Measurements from ENCODE around the gene GPC5.

GRCh38 chr13:92387245-92387644 is 988.8 kb downstream of the GPC5 start:
- TF ChIP-seq, protein P1, sequence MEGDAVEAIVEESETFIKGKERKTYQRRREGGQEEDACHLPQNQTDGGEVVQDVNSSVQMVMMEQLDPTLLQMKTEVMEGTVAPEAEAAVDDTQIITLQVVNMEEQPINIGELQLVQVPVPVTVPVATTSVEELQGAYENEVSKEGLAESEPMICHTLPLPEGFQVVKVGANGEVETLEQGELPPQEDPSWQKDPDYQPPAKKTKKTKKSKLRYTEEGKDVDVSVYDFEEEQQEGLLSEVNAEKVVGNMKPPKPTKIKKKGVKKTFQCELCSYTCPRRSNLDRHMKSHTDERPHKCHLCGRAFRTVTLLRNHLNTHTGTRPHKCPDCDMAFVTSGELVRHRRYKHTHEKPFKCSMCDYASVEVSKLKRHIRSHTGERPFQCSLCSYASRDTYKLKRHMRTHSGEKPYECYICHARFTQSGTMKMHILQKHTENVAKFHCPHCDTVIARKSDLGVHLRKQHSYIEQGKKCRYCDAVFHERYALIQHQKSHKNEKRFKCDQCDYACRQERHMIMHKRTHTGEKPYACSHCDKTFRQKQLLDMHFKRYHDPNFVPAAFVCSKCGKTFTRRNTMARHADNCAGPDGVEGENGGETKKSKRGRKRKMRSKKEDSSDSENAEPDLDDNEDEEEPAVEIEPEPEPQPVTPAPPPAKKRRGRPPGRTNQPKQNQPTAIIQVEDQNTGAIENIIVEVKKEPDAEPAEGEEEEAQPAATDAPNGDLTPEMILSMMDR (IDR thresholded peaks at IDR 0.05) = no peak
- TF ChIP-seq TCF7L2 (IDR thresholded peaks at IDR 0.05; ENCODE audit: low read depth, low read length) = no peak
- no peak for TF ChIP-seq POLR2AphosphoS5 (IDR thresholded peaks at IDR 0.05; ENCODE audit: low read depth, low read length)
- TF ChIP-seq, protein P2, sequence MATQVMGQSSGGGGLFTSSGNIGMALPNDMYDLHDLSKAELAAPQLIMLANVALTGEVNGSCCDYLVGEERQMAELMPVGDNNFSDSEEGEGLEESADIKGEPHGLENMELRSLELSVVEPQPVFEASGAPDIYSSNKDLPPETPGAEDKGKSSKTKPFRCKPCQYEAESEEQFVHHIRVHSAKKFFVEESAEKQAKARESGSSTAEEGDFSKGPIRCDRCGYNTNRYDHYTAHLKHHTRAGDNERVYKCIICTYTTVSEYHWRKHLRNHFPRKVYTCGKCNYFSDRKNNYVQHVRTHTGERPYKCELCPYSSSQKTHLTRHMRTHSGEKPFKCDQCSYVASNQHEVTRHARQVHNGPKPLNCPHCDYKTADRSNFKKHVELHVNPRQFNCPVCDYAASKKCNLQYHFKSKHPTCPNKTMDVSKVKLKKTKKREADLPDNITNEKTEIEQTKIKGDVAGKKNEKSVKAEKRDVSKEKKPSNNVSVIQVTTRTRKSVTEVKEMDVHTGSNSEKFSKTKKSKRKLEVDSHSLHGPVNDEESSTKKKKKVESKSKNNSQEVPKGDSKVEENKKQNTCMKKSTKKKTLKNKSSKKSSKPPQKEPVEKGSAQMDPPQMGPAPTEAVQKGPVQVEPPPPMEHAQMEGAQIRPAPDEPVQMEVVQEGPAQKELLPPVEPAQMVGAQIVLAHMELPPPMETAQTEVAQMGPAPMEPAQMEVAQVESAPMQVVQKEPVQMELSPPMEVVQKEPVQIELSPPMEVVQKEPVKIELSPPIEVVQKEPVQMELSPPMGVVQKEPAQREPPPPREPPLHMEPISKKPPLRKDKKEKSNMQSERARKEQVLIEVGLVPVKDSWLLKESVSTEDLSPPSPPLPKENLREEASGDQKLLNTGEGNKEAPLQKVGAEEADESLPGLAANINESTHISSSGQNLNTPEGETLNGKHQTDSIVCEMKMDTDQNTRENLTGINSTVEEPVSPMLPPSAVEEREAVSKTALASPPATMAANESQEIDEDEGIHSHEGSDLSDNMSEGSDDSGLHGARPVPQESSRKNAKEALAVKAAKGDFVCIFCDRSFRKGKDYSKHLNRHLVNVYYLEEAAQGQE (IDR thresholded peaks at IDR 0.05; ENCODE audit: insufficient read depth in 1 of 2, low read depth in 2 of 2, low read length in 1 of 2) = no peak
